WTC11 (cell line): ENCODE measurements around the gene LARP1.

ENCODE experiments used
- ATF1 ChIP-seq: sonication (generic); formaldehyde crosslinking; IDR thresholded peaks from 2 replicates; pipeline ENCODE4 v1.8.1; 2023; ENCODE audit warnings: mild to moderate bottlenecking, moderate library complexity, missing genetic modification reagents
- CREB1 ChIP-seq: sonication (generic); formaldehyde crosslinking; IDR thresholded peaks from 2 replicates; pipeline ENCODE4 v1.8.0; 2023; ENCODE audit warnings: mild to moderate bottlenecking, missing genetic modification reagents
- CTCF ChIP-seq: fragments of 200-600 bp; IDR thresholded peaks from 2 replicates; pipeline ENCODE4 v1.8.0; 2022; ENCODE audit warnings: antibody characterized with exemption
- MAX ChIP-seq: sonication (generic); formaldehyde crosslinking; IDR thresholded peaks from 2 replicates; pipeline ENCODE4 v1.8.0; 2022; ENCODE audit warnings: mild to moderate bottlenecking, missing genetic modification reagents
- ZNF232 ChIP-seq: sonication (generic); formaldehyde crosslinking; IDR thresholded peaks from 2 replicates; pipeline ENCODE4 v1.8.0; 2022; ENCODE audit warnings: mild to moderate bottlenecking, missing genetic modification reagents

- TF ChIP-seq CTCF (no peak), ATF1 (CRISPR knock-in tag) (no peak), MAX (CRISPR knock-in tag) (no peak), ZNF232 (CRISPR knock-in tag) (no peak), CREB1 (CRISPR knock-in tag) (no peak)
Observed at GRCh38 chr5:154823605-154824004, 68.4 kb downstream of the LARP1 start.
